ENCODE results near the gene MAP4K3.

DNA sequence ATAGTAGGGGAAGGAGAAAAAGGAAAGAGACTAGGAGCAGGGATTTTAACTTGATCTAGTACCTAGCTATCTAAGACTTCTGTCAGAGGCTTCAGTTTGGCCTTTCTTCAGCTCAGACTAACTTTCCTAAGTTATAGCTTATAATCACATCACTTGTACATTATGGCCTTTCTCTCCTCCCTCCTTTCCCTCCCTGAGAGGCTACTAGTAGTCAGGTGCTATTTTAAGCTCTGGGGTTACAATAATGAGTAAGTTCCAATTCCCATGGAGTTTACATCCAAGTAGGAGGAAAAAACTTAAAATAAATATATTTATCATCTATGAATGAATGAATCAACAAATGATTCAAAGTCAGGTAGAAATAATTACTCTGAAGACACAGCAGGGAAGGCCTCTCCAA is 102.6 kb downstream of the MAP4K3 start:
- TF ChIP-seq, protein P1, sequence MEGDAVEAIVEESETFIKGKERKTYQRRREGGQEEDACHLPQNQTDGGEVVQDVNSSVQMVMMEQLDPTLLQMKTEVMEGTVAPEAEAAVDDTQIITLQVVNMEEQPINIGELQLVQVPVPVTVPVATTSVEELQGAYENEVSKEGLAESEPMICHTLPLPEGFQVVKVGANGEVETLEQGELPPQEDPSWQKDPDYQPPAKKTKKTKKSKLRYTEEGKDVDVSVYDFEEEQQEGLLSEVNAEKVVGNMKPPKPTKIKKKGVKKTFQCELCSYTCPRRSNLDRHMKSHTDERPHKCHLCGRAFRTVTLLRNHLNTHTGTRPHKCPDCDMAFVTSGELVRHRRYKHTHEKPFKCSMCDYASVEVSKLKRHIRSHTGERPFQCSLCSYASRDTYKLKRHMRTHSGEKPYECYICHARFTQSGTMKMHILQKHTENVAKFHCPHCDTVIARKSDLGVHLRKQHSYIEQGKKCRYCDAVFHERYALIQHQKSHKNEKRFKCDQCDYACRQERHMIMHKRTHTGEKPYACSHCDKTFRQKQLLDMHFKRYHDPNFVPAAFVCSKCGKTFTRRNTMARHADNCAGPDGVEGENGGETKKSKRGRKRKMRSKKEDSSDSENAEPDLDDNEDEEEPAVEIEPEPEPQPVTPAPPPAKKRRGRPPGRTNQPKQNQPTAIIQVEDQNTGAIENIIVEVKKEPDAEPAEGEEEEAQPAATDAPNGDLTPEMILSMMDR (conservative IDR thresholded peaks at IDR 0.05; ENCODE audit: low read depth, low read length) = no peak
- TF ChIP-seq EZH2phosphoT487 (IDR thresholded peaks at IDR 0.05; ENCODE audit: borderline replicate concordance, low read length) (no peak), EZH2 (IDR thresholded peaks at IDR 0.05; ENCODE audit: low read length, unreplicated experiment) (no peak)

Measured in PC-3 (cell line).